Measurements from ENCODE around the gene PER2. TPM values are rescaled to one million over a fixed set of nuclear protein-coding genes. Genes with fewer than 3 reads are reported as not detected.
"Not testable (repeated sequence)": the region's sequence is repeated elsewhere in the genome, so short reads cannot be mapped to it uniquely, and the experiment has no call there.

Gene PER2
- total RNA-seq, 1 donor from 2014 or later, result 3.7 TPM

- H3K4me1 Mint-ChIP-seq (ENCODE audit: unreplicated experiment), result peaks cover 12% of the 10 kb centered on the region
- H3K27me3 Mint-ChIP-seq (ENCODE audit: unreplicated experiment), result no peaks in the 10 kb centered on the region
Observed at GRCh38 chr2:238325694-238326093, 37.3 kb upstream of the PER2 start.

GRCh38 chr2:238324248-238324647, 35.8 kb upstream of the PER2 start:
- not testable (repeated sequence) for H3K4me3 Mint-ChIP-seq (ENCODE audit: unreplicated experiment); DNase-seq (ENCODE audit: extremely low spot score, unreplicated experiment); H3K27me3 Mint-ChIP-seq (ENCODE audit: unreplicated experiment); H3K9me3 Mint-ChIP-seq (ENCODE audit: unreplicated experiment); H3K27ac Mint-ChIP-seq (ENCODE audit: unreplicated experiment)
- H3K4me1 Mint-ChIP-seq (ENCODE audit: unreplicated experiment), result peaks cover 17% of the 10 kb centered on the region
- peaks cover 31% of the 10 kb centered on the region for H3K36me3 Mint-ChIP-seq (ENCODE audit: unreplicated experiment)

More at GRCh38 chr2:238325694-238326093, 37.3 kb upstream of the PER2 start:
- Mint-ChIP-seq H3K36me3 (ENCODE audit: unreplicated experiment) (peaks cover 38% of the 10 kb centered on the region), H3K4me3 (ENCODE audit: unreplicated experiment) (no peak overlapping the region), H3K27ac (ENCODE audit: unreplicated experiment) (no peak overlapping the region), H3K9me3 (ENCODE audit: unreplicated experiment) (peaks cover 4% of the 10 kb centered on the region)
- no peak for DNase-seq (ENCODE audit: extremely low spot score, unreplicated experiment)
- TF ChIP-seq CTCF (IDR thresholded peaks at IDR 0.05), result no peak

- Mint-ChIP-seq H3K4me1 (ENCODE audit: unreplicated experiment) (peaks cover 17% of the 10 kb centered on the region), H3K4me3 (ENCODE audit: unreplicated experiment) (peak overlapping the region; percentile 76), H3K36me3 (ENCODE audit: unreplicated experiment) (peaks cover 13% of the 10 kb centered on the region), H3K27ac (ENCODE audit: unreplicated experiment) (no peak overlapping the region), H3K27me3 (ENCODE audit: unreplicated experiment) (peaks cover 5% of the 10 kb centered on the region), H3K9me3 (ENCODE audit: unreplicated experiment) (no peaks in the 10 kb centered on the region)
- no peak for TF ChIP-seq CTCF (IDR thresholded peaks at IDR 0.05)
- no peak for DNase-seq (ENCODE audit: extremely low spot score, unreplicated experiment)
Observed at GRCh38 chr2:238322001-238322411, 33.6 kb upstream of the PER2 start.

GRCh38 chr2:238321467-238321866, 33.1 kb upstream of the PER2 start:
- H3K27ac Mint-ChIP-seq (ENCODE audit: unreplicated experiment), result no peak overlapping the region
- H3K27me3 Mint-ChIP-seq (ENCODE audit: unreplicated experiment), result peaks cover 6% of the 10 kb centered on the region
- no peak for DNase-seq (ENCODE audit: extremely low spot score, unreplicated experiment)
- no peak for TF ChIP-seq CTCF (IDR thresholded peaks at IDR 0.05)
- H3K9me3 Mint-ChIP-seq (ENCODE audit: unreplicated experiment), result no peaks in the 10 kb centered on the region
- peaks cover 17% of the 10 kb centered on the region for H3K4me1 Mint-ChIP-seq (ENCODE audit: unreplicated experiment)
- H3K36me3 Mint-ChIP-seq (ENCODE audit: unreplicated experiment), result peaks cover 13% of the 10 kb centered on the region
- H3K4me3 Mint-ChIP-seq (ENCODE audit: unreplicated experiment), result peak overlapping the region; percentile 76

GRCh38 chr2:238320648-238321281, 32.4 kb upstream of the PER2 start:
- peak overlapping the region; percentile 47 for H3K27ac Mint-ChIP-seq (ENCODE audit: unreplicated experiment)
- TF ChIP-seq CTCF (IDR thresholded peaks at IDR 0.05), result no peak
- peaks cover 10% of the 10 kb centered on the region for H3K27me3 Mint-ChIP-seq (ENCODE audit: unreplicated experiment)
- peaks cover 17% of the 10 kb centered on the region for H3K4me1 Mint-ChIP-seq (ENCODE audit: unreplicated experiment)
- no peaks in the 10 kb centered on the region for H3K9me3 Mint-ChIP-seq (ENCODE audit: unreplicated experiment)
- peaks cover 9% of the 10 kb centered on the region for H3K36me3 Mint-ChIP-seq (ENCODE audit: unreplicated experiment)
- peak overlapping the region; percentile 76 for H3K4me3 Mint-ChIP-seq (ENCODE audit: unreplicated experiment)
- no peak for DNase-seq (ENCODE audit: extremely low spot score, unreplicated experiment)
